Measurements from ENCODE around the gene TRAP1. TPM values are rescaled to one million over a fixed set of nuclear protein-coding genes. Genes with fewer than 3 reads are reported as not detected.
"Not testable (repeated sequence)": the region's sequence is repeated elsewhere in the genome, so short reads cannot be mapped to it uniquely, and the experiment has no call there.

Gene TRAP1
- total RNA-seq, 1 experiment from 2014 or later = 232 TPM

- no TSS peak for BruUV-seq (replicated peaks)
- Mint-ChIP-seq H3K4me3 (ENCODE audit: low read depth, unreplicated experiment) (peak overlapping the region; percentile 98), H3K27ac (ENCODE audit: unreplicated experiment) (no peak overlapping the region), H3K4me1 (ENCODE audit: low read depth, unreplicated experiment) (peaks cover 38% of the 10 kb centered on the region), H3K27me3 (ENCODE audit: unreplicated experiment) (no peaks in the 10 kb centered on the region), H3K9me3 (ENCODE audit: low read depth, unreplicated experiment) (no peaks in the 10 kb centered on the region), H3K36me3 (ENCODE audit: insufficient read depth, unreplicated experiment) (peaks cover 44% of the 10 kb centered on the region)
- CTCF ChIA-PET = interaction anchor here (0.6 to 1.1 kb wide), 2 partner anchors 30 to 452 kb away, joined by 3 read pairs; no protein-coding TSS in a partner anchor
- intact Hi-C loops (cut with micrococcal nuclease; ENCODE audit: unreplicated experiment) = no loop called here
- no peak for DNase-seq
- TF ChIP-seq CTCF (IDR thresholded peaks at IDR 0.05; ENCODE audit: unreplicated experiment) = no peak
These were observed 104.5 kb downstream of the TRAP1 start for GRCh38 chr16:3612510-3613466.

- peaks cover 36% of the 10 kb centered on the region for H3K4me1 Mint-ChIP-seq (ENCODE audit: low read depth, unreplicated experiment)
- no peaks in the 10 kb centered on the region for H3K27me3 Mint-ChIP-seq (ENCODE audit: unreplicated experiment)
- H3K36me3 Mint-ChIP-seq (ENCODE audit: insufficient read depth, unreplicated experiment) = peaks cover 47% of the 10 kb centered on the region
- BruUV-seq (replicated peaks) = no TSS peak
- DNase-seq = peak; percentile 95
- intact Hi-C loops (cut with micrococcal nuclease; ENCODE audit: unreplicated experiment) = no loop called here
- CTCF ChIA-PET = interaction anchor here (0.5 to 1.1 kb wide), 2 partner anchors 32 to 273 kb away, joined by 3 to 4 read pairs; no protein-coding TSS in a partner anchor
- peak within 1 kb of the TSS; percentile 98 for H3K4me3 Mint-ChIP-seq (ENCODE audit: low read depth, unreplicated experiment)
- no peaks in the 10 kb centered on the region for H3K9me3 Mint-ChIP-seq (ENCODE audit: low read depth, unreplicated experiment)
- TF ChIP-seq CTCF (IDR thresholded peaks at IDR 0.05; ENCODE audit: unreplicated experiment) = no peak
- H3K27ac Mint-ChIP-seq (ENCODE audit: unreplicated experiment) = peak within 1 kb of the TSS; percentile 89
These were observed 106.0 kb downstream of the TRAP1 start, which contains the start of gene SLX4 for GRCh38 chr16:3611146-3611975. SLX4 (minus strand) TSS chr16:3611606; CDS start chr16:3608964, 2,642 bp downstream.

GRCh38 chr16:3610698-3611145 lies 106.6 kb downstream of the TRAP1 start:
- peak overlapping the region; percentile 49 for H3K27ac Mint-ChIP-seq (ENCODE audit: unreplicated experiment)
- H3K4me1 Mint-ChIP-seq (ENCODE audit: low read depth, unreplicated experiment) = peaks cover 35% of the 10 kb centered on the region
- CTCF ChIA-PET = no interaction called here
- no TSS peak for BruUV-seq (replicated peaks)
- H3K9me3 Mint-ChIP-seq (ENCODE audit: low read depth, unreplicated experiment) = no peaks in the 10 kb centered on the region
- H3K27me3 Mint-ChIP-seq (ENCODE audit: unreplicated experiment) = no peaks in the 10 kb centered on the region
- no peak for DNase-seq
- H3K36me3 Mint-ChIP-seq (ENCODE audit: insufficient read depth, unreplicated experiment) = peaks cover 52% of the 10 kb centered on the region
- intact Hi-C loops (cut with micrococcal nuclease; ENCODE audit: unreplicated experiment) = no loop called here
- peak overlapping the region; percentile 98 for H3K4me3 Mint-ChIP-seq (ENCODE audit: low read depth, unreplicated experiment)
- no peak for TF ChIP-seq CTCF (IDR thresholded peaks at IDR 0.05; ENCODE audit: unreplicated experiment)

GRCh38 chr16:3609895-3610697 lies 107.2 kb downstream of the TRAP1 start:
- H3K27me3 Mint-ChIP-seq (ENCODE audit: unreplicated experiment) = no peaks in the 10 kb centered on the region
- intact Hi-C loops (cut with micrococcal nuclease; ENCODE audit: unreplicated experiment) = no loop called here
- H3K4me1 Mint-ChIP-seq (ENCODE audit: low read depth, unreplicated experiment) = peaks cover 29% of the 10 kb centered on the region
- peak overlapping the region; percentile 49 for H3K27ac Mint-ChIP-seq (ENCODE audit: unreplicated experiment)
- peaks cover 52% of the 10 kb centered on the region for H3K36me3 Mint-ChIP-seq (ENCODE audit: insufficient read depth, unreplicated experiment)
- no peak for DNase-seq
- no peaks in the 10 kb centered on the region for H3K9me3 Mint-ChIP-seq (ENCODE audit: low read depth, unreplicated experiment)
- CTCF ChIA-PET = no interaction called here
- TSS peak; percentile 25 for BruUV-seq (replicated peaks)
- TF ChIP-seq CTCF (IDR thresholded peaks at IDR 0.05; ENCODE audit: unreplicated experiment) = no peak
- peak overlapping the region; percentile 98 for H3K4me3 Mint-ChIP-seq (ENCODE audit: low read depth, unreplicated experiment)

GRCh38 chr16:3608976-3609375 lies 108.3 kb downstream of the TRAP1 start:
- DNase-seq; H3K4me3 Mint-ChIP-seq (ENCODE audit: low read depth, unreplicated experiment); H3K9me3 Mint-ChIP-seq (ENCODE audit: low read depth, unreplicated experiment); BruUV-seq (replicated peaks); H3K27me3 Mint-ChIP-seq (ENCODE audit: unreplicated experiment); CTCF ChIA-PET; intact Hi-C loops (cut with micrococcal nuclease; ENCODE audit: unreplicated experiment); H3K27ac Mint-ChIP-seq (ENCODE audit: unreplicated experiment): not testable (repeated sequence)
- Mint-ChIP-seq H3K4me1 (ENCODE audit: low read depth, unreplicated experiment) (peaks cover 27% of the 10 kb centered on the region), H3K36me3 (ENCODE audit: insufficient read depth, unreplicated experiment) (peaks cover 52% of the 10 kb centered on the region)

Measured in Calu3 (cell line).